NCI-H1417 (cell line): ENCODE data around the gene SPZ1.
"Not testable (repeated sequence)": the region's sequence is repeated elsewhere in the genome, so short reads cannot be mapped to it uniquely, and the experiment has no call there.

Experiments used
- DNase-seq, 3 experiments: peaks; one replicate each; lab custom pipeline; 2025; lab: John Stamatoyannopoulos, UW

Gene SPZ1

GRCh38 chr5:80319702-80320101, at the start of gene SPZ1:
Gene SPZ1, plus strand, starts transcription at chr5:80320002. Its CDS starts 214 bp downstream, at chr5:80320216.
- DNase-seq = no peak

GRCh38 chr5:80270543-80270942, 49.3 kb upstream of the SPZ1 start:
- DNase-seq = not testable (repeated sequence)

- peak in 1 of 3 experiments; percentile 45 for DNase-seq
Observed at GRCh38 chr5:80275347-80275746, 44.5 kb upstream of the SPZ1 start.

GRCh38 chr5:80276186-80276585, 43.6 kb upstream of the SPZ1 start:
- no peak for DNase-seq

- no peak for DNase-seq
Observed at GRCh38 chr5:80277191-80277590, 42.6 kb upstream of the SPZ1 start.

GRCh38 chr5:80282054-80282453, 37.7 kb upstream of the SPZ1 start:
- DNase-seq = peak in 1 of 3 experiments; percentile 24

- no peak for DNase-seq
Observed at GRCh38 chr5:80283360-80283759, 36.4 kb upstream of the SPZ1 start.

GRCh38 chr5:80284720-80285119, 35.1 kb upstream of the SPZ1 start:
- no peak for DNase-seq

GRCh38 chr5:80288177-80288576, 31.6 kb upstream of the SPZ1 start:
- no peak for DNase-seq

- DNase-seq = no peak
Observed at GRCh38 chr5:80289320-80289719, 30.5 kb upstream of the SPZ1 start.

- DNase-seq = no peak
Observed at GRCh38 chr5:80291761-80292160, 28.0 kb upstream of the SPZ1 start.

- no peak for DNase-seq
Observed at GRCh38 chr5:80296121-80296520, 23.7 kb upstream of the SPZ1 start.

- DNase-seq = no peak
Observed at GRCh38 chr5:80299601-80300000, 20.2 kb upstream of the SPZ1 start.

- no peak for DNase-seq
Observed at GRCh38 chr5:80300125-80300524, 19.7 kb upstream of the SPZ1 start.

GRCh38 chr5:80300796-80301195, 19.0 kb upstream of the SPZ1 start:
- DNase-seq = not testable (repeated sequence)

- not testable (repeated sequence) for DNase-seq
Observed at GRCh38 chr5:80301342-80301741, 18.5 kb upstream of the SPZ1 start.

GRCh38 chr5:80302636-80303035, 17.2 kb upstream of the SPZ1 start:
- DNase-seq = peak in 1 of 3 experiments; percentile 35

GRCh38 chr5:80308526-80308925, 11.3 kb upstream of the SPZ1 start:
- peak in 1 of 3 experiments; percentile 13 for DNase-seq

GRCh38 chr5:80309871-80310665, 9.7 kb upstream of the SPZ1 start:
- DNase-seq = no peak

- no peak for DNase-seq
Observed at GRCh38 chr5:80315244-80315643, 4.6 kb upstream of the SPZ1 start.

- DNase-seq = peak in 1 of 3 experiments; percentile 17
Observed at GRCh38 chr5:80318212-80318611, 1.6 kb upstream of the SPZ1 start.

- no peak for DNase-seq
Observed at GRCh38 chr5:80324912-80325311, 5.1 kb downstream of the SPZ1 start.

GRCh38 chr5:80326468-80326867, 6.7 kb downstream of the SPZ1 start:
- DNase-seq = no peak

- DNase-seq = no peak
Observed at GRCh38 chr5:80337379-80337778, 17.6 kb downstream of the SPZ1 start.
